Peyer's patch (tissue), 4 donors: ENCODE measurements around the gene RTEL1.

Source experiments
- CTCF ChIP-seq, 6 experiments: fragments of 450-650 bp in 4 of 6; fragments of 200-600 bp in 2 of 6; sonication (generic) in 1 of 6; IDR thresholded peaks; one replicate each; pipeline ENCODE4 v1.5.1; 2017 to 2019; ENCODE audit warnings: antibody characterized with exemption in 6 of 6, mild to moderate bottlenecking in 3 of 6, moderate library complexity in 1 of 6
- POLR2A ChIP-seq, 2 donors: fragments of 450-650 bp; IDR thresholded peaks; one replicate each; pipeline ENCODE4 v1.5.1; 2017; ENCODE audit warnings: antibody characterized with exemption in 2 of 2, mild to moderate bottlenecking in 2 of 2, moderate library complexity in 2 of 2

GRCh38 chr20:63743210-63743970 lies 85.3 kb downstream of the RTEL1 start:
- no peak for TF ChIP-seq CTCF (IDR thresholded peaks at IDR 0.05)
- TF ChIP-seq POLR2A (IDR thresholded peaks at IDR 0.05), result no peak
